GM08714 (cell line): ENCODE results near the gene PPP1R3D.
A peak's percentile ranks its signal among the peaks of the same experiment; 100 is the strongest.
"Not testable (repeated sequence)": the region's sequence is repeated elsewhere in the genome, so short reads cannot be mapped to it uniquely, and the experiment has no call there.

Source experiments
- H3K4me3 ChIP-seq: fragments of 200-500 bp; sonication (Bioruptor generic); 2 replicates; pipeline ENCODE4 v1.5.1; 2014; ENCODE audit warnings: mild to moderate bottlenecking, low read length, inconsistent platforms
- ZNF274 ChIP-seq: IDR thresholded peaks from 2 replicates; pipeline ENCODE4 v1.6.1; 2012; ENCODE audit warnings: mild to moderate bottlenecking, low read depth, low read length

PPP1R3D gene

DNA sequence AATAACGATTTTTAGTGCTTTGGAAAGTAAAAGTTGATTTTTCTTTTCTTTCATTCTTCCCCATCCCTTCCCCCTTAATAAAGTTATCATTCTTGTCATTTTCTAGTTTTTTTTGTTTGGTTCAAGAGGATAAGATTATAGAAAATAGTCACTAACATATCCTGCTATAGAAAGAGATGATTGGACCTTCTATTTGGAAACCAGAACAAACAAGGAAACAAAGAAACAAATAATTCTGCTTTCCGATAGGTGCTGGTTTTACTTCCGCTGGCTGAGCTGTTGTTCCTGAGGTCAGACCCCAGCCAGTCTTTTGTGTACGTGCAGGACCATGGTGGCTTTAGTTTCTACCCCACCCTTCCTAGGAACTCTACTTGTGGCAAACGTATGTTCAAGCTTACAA, 18.0 kb upstream of the PPP1R3D start, which contains the start of gene CDH26:
CDH26 (plus strand) TSS at position 301 of the 400 bp plus-strand sequence. CDS start 304 bp downstream, outside the sequence.
- no peak for TF ChIP-seq ZNF274
- H3K4me3 ChIP-seq = no peak within 1 kb of the TSS

DNA sequence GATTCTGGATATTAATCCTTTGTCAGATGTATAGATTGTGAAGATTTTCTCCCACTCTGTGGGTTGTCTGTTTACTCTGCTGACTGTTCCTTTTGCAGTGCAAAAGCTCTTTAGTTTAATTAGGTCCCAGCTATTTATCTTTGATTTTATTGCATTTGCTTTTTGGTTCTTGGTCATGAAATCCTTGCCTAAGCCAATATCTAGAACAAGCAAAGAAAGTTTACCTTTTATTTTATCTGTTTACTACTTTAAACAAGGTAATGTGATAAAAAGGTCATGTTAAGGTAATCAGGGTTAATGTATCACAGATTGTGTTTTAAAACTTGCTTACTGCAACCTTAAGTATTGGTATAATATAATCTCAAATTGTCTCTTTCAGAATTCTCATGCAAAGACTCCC, 17.5 kb upstream of the PPP1R3D start:
- H3K4me3 ChIP-seq = not testable (repeated sequence)

DNA sequence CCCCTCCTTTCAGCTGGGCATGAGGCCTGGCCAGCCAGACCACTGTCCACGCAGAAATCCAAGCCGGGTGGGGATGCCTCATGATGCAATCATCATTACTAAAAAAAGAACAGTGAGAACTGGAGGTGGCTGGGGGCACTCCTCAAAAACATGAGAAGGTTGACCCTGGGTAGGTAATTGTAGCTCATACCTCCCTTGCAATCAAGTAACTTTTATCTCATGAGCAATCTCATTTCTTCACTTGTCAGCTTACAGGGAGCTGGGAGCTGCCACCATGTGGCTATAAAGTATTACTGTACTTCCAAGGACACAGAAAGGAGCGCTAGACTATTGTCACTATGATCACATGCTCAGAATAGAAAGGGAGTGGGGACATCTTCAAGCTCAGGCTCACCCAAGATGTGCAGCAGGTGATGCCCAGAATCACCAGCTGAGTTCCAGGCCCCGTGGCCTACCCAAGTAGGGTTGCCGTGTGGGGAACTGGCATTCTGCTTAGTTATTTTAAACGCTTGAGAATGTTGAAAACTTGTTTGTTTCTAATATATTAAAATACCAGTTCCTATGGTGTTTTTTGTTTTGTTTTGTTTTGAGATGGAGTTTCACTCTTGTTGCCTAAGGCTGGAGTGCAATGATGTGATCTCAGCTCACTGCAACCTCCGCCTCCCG, 15.2 kb upstream of the PPP1R3D start:
- TF ChIP-seq ZNF274 = no peak
- H3K4me3 ChIP-seq = no peak overlapping the region

DNA sequence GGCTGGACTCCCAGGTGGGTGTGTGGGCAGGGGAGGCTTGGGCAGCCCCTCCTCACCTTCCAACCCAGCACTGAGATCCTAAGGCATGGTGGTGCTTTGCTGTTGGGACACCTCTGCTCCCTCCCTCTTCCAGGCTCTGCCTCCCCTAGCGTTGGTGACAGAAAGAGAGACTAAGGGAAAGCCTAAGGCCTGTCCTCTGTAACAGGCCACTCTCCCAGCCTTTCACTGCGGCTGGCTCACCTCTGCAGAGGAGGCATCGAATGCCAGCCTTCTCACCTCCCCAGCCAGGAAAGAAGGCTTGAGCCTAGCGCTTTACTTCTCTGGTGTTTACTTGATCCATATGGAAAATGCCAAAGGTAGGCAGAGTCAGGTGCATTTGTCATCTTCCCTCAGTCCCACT, 14.6 kb upstream of the PPP1R3D start:
- H3K4me3 ChIP-seq = no peak overlapping the region
- no peak for TF ChIP-seq ZNF274

DNA sequence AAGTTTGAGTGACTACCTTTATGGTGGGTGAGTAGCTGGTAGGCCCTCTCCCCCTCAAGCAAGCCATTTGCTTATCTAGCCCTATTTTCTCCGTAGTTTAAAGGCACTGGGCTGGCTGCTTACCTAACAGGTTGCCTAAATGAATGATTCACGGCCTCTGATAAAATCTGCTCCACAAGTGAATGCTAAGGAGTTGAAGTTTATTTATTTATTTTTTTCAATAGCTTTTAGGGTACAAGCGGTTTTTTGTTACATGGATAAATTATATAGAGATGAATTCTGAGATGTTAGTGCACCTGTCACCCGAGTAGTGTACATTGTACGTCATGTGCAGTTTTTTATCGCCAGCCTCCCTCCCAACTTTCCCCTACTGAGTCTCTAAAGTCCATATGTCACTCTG, 9.8 kb upstream of the PPP1R3D start:
- TF ChIP-seq ZNF274 = no peak
- H3K4me3 ChIP-seq = no peak overlapping the region

DNA sequence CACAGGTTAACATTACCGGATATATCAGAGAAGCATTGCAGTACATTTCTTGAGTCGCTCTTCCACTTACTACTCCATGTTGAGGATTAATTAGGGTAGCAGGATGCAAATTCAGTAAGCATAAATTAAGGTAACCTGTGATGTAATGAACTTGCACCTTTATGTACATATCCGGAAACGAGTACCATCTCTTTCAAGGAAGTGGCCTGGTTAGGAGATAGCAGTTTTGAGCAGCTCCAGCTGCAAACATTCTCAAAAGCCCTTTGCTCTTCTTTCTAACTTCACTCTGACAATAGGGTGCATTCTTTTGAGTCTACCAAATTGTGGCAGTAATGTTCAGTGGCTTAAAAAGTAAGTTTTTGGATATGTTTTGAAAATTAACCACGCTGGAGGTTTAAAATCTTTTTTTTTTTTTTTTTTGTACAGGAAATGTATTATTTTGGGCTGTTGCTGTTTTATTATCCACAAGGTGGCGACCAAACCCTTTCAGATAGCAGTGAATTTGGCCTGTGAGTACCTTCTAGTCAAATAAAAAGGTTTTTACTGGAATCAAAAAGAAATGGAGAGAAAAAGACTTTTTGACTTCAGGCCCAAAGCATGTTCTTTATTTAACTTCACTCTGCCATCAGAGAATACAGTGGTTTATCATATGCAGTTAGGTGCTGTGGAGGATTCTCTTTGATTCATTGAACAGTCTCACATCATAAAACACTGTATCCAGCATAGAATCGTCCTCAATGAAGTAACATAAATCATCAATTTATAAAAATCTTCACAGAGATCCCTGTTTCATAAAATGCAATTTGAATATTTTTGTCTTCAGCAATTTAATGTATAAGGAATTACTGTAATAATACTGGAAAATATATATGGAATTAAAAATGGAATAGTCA, 9.0 kb upstream of the PPP1R3D start:
- TF ChIP-seq ZNF274 = no peak
- no peak overlapping the region for H3K4me3 ChIP-seq

DNA sequence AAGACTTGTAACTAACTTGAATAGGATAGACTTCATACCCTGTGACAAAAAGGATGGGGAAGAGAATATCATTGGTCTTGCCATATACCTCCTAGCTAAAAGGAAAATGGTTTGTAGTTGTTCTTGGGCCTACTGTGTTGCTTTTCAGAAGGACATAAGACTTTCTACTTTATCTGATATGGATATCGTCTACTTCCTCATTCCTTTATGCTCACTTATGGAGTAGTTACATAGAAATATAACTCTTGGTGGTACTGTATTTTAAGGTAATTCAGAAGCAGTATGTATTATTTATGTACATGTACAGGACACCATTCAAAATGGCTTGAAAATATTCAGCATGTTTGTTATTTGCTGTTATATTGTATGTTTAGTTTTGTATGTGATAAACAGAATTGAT, 8.1 kb upstream of the PPP1R3D start:
- no peak for TF ChIP-seq ZNF274
- H3K4me3 ChIP-seq = no peak overlapping the region

DNA sequence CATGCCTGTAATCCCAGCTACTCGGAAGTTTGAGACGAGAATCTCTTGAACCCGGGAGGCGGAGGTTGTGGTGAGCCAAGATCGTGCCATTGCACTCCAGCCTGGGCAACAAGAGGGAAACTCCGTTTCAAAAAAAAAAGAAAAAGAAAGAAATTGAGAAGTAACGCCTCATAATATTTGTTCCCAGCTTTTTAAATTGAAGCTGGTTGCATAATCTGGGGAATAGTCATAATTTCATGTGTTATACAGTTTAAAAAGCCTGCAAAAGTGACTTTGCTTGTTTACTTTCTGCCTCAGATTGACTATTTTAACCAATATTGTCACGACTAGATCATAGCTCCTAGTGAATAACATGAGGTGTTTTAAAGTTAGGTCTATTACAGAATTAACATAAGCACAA, 7.3 kb upstream of the PPP1R3D start:
- TF ChIP-seq ZNF274 = no peak

DNA sequence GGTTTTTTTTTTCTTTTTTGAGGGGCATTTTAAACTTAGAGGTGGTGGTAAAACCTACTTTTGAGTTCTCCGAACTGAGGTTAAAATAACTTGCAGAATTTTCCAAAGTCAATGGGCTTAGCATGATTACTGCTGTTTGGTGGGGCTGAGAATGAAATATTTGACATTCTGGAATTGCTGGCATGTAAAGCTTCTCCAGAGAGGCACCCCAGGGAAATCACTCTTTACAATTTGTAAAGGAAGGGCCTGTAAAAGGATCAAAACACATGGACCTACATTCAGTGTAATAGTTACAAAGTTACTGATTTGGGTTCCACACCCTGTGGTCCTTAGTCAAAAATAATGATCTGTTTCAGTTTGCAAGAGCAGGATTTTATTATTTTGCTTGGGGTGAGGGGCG, 5.6 kb upstream of the PPP1R3D start:
- no peak overlapping the region for H3K4me3 ChIP-seq
- no peak for TF ChIP-seq ZNF274

More for the DNA sequence above, 7.3 kb upstream of the PPP1R3D start:
- H3K4me3 ChIP-seq = no peak overlapping the region

DNA sequence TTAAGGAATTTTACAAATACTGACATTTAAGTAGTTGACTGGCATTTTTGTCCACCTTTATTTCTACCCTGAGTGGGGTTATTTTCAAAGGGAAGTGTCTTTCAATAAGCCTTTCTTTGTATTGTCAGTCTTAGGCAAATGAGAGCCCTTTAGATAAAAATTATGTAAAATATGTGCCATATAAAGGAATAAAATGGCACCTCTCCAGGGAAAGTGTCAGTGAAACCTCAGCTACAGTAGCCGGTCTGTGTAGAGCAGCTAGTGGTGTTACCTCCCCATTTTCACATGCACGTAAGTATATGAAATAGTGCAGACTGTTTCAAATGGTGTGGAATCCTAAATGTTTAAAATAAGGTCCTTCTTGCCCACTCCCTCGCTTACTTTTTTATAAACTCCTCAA, 5.1 kb upstream of the PPP1R3D start:
- TF ChIP-seq ZNF274 = no peak

DNA sequence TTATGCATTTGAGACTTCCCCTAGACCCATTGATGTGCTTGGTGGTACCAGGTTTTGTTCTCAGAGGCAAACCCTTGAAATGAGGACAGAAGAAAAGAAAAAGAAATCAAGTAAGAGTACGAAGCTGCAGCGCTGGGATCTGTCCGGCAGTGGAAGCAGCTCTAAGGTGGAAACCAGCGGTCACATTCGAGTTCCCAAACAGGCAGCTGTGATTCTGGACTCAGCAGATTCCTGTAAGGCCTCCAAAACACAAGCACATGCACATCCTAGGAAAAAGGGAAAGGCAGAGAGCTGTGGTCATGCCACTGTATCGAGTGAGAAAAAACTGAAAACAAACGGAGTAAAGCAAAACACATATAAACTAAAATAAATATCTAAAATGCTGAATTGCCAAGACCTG, 4.6 kb upstream of the PPP1R3D start:
- TF ChIP-seq ZNF274 = no peak

More for the DNA sequence above, 5.1 kb upstream of the PPP1R3D start:
- H3K4me3 ChIP-seq = no peak overlapping the region

DNA sequence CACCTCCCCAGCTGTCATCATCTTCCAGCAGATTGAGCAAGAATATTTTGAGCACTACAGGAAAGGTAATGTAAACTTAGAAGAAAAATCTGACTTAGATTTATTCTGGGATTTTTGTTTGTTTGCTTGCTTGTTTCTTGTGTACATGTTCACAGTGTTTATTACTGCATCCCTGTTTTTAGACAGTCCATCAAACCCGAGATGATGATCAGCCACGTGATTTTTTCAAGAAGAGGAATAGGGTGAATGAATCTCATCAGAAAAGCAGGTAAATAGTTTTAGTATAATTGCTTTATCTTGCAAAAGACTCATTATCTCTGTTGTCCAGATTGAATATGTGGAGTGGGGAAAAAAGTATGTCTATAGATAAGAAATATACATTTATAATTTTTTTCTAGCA, 2.1 kb upstream of the PPP1R3D start:
- H3K4me3 ChIP-seq = no peak overlapping the region
- TF ChIP-seq ZNF274 = no peak

More for the DNA sequence above, 4.6 kb upstream of the PPP1R3D start:
- no peak overlapping the region for H3K4me3 ChIP-seq

DNA sequence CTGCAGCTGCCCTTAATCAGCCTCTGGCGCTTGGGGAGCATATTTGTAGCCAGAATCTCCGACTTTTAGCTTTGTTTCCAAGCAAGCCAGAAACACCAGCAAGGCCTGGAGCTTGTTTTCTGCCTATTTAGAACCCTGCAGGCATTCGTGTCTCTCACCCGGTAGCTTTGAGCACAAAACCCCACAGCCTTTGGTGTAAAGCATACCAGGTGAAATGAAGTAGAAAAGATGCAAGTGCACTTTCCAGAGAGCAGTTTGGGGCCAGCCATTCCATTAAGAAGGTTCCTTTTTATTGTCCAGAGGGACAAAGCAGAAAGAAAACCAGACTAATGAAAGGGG, 820 bp upstream of the PPP1R3D start:
- TF ChIP-seq ZNF274 = no peak

DNA sequence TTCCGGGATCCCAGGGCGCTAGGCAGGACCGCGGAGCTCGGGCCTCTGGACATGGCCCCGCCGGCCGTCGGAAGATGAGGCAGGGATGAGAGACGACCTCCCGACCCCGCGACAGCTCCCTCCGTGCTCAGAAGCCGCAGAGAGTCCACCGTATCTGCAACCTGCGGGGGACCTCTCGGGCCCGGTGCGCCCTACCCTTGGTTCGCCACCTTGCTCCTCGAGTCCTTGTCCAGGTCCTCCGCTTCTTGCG, 301 bp downstream of the PPP1R3D start:
- H3K4me3 ChIP-seq = peak overlapping the region; percentile 73
- TF ChIP-seq ZNF274 = no peak

More for the DNA sequence above, 820 bp upstream of the PPP1R3D start:
- peak overlapping the region; percentile 73 for H3K4me3 ChIP-seq

DNA sequence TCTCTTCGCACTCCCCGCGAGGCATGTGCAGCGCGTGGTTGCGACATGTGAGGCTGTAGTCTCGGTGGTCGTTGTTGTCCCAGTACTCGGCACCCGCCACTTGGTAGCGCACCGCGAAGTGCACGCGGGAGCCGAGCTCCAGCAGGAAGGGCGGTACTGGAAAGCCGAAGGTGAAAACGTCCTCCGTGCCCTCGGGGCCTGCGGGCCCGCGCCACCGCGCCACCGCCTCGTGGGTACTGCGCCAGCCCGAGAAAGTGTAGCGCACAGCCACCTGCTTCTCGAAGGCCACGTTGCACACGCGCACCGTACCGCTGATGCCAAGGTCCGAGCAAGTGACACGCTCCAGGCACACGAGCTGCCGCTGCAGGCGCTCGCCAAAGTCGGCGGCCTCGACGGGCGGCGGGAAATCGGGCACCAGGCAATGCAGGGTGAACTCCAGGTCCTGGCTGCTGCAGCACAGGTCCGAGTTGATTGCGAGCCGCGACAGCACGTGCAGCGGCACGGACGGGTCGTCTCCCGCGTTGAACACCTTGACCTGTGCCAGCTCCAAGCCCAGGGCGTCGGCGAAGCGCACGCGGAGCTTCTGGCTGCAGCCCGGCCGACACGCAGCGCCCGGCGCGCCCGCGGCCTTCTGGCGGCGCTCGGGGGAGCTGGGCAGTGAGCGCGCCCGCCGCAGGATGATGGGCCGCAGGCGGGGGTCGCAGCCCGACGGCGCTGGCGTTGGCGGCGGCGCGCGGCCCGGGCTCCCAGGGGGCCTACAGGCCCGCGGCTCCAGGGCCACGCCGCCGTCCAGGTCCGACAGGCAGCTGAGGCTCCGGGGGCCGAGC, 840 bp downstream of the PPP1R3D start:
- TF ChIP-seq ZNF274 = no peak
- peak overlapping the region; percentile 73 for H3K4me3 ChIP-seq
